WI38 (cell line): ENCODE data around the gene LYPD4.

Source experiments
- H3K4me3 ChIP-seq: 2 replicates; pipeline ENCODE4 v1.5.1; 2011; ENCODE audit warnings: low read depth, mild to moderate bottlenecking, control low read depth, low read length
- TF ChIP-seq, protein P1 (sequence below): IDR thresholded peaks from 2 replicates; pipeline ENCODE4 v1.5.1; 2012; ENCODE audit warnings: low read depth, mild to moderate bottlenecking, control low read depth, low read length

LYPD4 gene

DNA sequence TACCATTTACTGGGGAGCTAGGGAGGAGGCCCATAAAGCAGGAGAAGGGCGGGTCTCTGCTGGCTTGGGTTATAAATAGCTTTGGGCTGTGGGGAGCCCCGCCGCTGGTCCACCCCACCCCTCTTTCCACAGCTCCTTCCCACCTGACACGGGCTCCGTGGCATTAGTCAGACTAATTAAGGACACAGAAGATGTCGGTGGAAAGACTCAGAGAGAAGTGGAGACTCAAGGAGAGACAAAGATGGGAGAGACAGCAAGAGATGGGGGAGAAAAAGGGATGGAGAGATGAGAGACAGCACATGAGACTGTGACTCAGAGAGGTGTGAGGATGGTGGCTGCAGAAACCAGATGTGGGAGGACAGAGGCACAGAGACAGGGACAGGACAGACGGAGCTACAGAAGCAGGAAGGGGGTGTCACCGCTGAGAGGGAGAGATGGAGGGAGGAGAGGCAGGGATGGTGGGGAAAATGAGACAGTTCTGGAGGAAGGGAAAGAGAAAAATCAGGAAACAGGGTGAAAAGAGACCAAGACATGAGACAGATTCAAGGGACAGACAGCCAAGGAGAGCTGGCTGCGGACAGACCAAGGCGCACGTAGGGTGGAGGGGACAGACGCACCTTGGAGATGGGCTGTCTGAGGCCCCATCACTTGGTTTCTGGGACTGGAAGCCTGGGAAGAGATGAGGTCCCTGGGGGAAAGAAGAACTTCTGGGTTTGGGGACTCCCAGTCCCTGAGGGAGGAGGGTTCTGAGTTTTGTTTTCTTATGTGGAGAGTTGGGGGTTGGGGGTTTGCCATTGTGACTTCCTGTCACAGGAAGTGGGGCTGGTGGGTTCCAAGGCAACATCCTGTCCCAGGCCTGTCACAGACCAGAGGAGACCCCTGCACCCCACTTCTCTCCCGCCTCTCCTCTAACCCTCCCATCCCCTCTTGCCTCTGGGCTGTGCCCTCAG lies 42.6 kb upstream of the LYPD4 start:
- no peak overlapping the region for H3K4me3 ChIP-seq
- TF ChIP-seq, protein P1, sequence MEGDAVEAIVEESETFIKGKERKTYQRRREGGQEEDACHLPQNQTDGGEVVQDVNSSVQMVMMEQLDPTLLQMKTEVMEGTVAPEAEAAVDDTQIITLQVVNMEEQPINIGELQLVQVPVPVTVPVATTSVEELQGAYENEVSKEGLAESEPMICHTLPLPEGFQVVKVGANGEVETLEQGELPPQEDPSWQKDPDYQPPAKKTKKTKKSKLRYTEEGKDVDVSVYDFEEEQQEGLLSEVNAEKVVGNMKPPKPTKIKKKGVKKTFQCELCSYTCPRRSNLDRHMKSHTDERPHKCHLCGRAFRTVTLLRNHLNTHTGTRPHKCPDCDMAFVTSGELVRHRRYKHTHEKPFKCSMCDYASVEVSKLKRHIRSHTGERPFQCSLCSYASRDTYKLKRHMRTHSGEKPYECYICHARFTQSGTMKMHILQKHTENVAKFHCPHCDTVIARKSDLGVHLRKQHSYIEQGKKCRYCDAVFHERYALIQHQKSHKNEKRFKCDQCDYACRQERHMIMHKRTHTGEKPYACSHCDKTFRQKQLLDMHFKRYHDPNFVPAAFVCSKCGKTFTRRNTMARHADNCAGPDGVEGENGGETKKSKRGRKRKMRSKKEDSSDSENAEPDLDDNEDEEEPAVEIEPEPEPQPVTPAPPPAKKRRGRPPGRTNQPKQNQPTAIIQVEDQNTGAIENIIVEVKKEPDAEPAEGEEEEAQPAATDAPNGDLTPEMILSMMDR = no peak

DNA sequence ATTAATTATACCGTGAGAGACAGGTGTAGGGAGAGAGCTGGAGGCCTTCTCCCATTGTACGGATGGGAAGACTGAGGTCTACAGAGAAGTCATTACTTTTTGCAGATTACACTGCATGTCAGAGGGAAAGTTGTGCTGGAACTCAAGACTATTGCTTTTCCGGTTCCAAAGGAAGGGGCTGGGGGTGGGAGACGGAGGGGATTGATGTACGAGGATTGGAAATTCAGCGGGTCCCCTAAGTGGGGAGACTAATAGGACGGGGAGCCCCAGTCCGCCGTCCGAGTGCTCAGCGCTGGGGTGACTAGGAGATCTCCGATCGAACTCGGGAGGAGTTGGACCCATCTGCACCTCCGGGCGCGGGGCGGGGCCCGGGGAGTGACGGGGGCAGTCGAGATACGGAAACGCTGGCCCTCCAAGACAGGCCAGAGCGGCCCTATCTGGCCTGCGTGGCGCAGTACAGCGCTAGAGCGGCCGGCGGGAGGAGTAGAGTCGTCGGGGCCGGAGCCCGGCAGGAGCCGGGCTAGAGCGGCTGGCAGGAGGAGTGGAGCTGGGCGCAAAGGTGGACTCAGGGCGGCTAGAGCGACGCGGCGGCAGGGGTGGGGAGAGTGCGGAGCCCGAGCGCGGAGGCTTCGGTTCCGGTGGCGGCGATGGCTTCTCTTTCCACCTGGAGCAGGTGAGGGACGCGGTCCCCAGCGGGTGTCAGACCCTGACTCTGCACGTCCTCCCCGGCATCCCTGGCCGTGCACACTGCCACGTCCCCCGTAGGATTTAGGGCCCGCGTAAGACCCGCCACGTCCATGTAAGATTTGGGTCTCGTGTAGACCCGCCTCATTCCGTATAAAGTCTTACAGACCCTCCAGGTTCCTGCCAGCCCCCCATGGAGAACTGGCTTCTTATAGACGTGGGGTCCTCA lies 39.6 kb upstream of the LYPD4 start:
- TF ChIP-seq, protein P1 = no peak
- H3K4me3 ChIP-seq = peak overlapping the region; percentile 76

DNA sequence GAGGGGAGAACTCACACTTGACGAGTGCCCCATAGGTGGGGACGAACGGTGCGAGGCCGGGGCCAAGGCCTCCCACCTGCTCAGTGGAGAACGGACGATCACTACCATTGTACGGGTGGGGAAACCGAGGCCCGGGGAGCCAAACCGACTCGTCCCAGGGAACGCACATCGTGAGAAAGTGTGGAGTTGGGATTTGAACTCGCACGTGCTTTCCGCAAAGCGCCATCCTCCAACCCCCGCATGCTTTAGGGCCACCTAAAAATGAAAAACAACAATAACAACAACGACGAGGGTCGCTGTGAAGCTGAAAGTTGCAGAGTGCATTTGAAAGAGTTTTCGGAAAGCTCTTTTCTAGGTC lies 39.0 kb upstream of the LYPD4 start:
- TF ChIP-seq, protein P1 = no peak
- peak overlapping the region; percentile 76 for H3K4me3 ChIP-seq

DNA sequence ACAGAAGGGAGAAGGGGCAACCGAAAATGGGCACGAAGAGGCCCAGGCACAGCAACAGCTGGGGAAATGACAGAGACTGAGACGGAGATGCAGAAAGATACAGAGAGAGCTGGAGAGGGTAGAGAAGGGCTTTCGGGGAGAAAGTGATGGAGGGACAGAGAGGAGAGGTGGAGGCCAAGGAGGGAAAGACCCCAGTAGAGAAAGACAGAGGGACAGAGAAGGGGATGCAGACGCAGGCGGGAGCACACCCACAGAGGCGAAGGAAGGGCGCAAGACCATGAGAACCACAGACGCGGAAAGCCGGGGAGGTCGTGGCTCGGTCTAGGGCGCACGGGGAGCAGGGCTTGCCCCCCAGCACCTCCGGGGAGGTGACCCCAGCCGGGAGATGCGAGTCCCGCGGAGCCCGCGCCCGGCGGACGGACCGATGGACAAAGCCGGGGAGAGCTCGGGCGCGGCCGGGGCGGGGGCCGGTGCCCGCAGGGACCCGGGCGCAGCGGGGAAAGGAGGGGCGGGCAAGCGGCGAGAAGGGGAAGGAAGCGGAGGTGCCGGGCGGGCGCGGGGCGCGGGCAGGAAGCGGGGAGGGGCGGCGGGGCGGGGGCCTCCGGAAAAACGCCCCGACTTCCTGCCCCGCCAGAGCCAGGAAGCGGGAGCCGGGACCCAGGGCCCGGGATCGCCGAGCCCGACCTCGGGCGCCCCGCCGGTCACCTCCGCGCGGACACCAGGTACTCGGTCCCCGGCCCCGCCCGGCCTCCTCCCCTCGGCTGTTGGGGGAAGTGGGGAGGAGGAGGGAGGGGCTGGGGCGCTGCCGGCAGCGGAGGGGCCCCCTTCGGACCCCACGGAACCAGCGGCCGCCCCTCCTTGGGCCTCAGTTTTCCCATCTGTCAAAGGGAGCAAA lies 38.3 kb upstream of the LYPD4 start, which contains the start of gene ARHGEF1:
TSS of gene ARHGEF1 (plus strand) at position 617 of the 895 bp plus-strand sequence. CDS start 4,899 bp downstream, outside the sequence.
- peak within 1 kb of the TSS; percentile 76 for H3K4me3 ChIP-seq
- TF ChIP-seq, protein P1 = no peak

DNA sequence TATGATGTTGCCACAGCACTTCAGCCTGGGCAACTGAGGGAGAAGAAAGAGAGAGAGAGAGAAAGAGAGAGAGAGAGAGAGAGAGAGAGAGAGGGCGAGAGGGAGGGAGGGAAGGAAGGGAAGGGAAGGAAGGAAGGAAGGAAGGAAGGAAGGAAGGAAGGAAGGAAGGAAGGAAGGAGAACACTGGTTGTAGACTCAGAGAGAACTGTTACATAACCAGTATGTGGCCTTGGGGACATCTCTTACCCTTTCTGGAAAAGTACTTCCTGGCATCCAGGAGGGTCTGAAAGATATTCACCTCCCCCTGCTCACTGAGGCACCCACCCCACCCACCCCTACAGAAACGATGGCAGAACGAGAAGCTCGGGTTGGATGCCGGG lies 35.8 kb upstream of the LYPD4 start:
- no peak overlapping the region for H3K4me3 ChIP-seq
- TF ChIP-seq, protein P1 = no peak

DNA sequence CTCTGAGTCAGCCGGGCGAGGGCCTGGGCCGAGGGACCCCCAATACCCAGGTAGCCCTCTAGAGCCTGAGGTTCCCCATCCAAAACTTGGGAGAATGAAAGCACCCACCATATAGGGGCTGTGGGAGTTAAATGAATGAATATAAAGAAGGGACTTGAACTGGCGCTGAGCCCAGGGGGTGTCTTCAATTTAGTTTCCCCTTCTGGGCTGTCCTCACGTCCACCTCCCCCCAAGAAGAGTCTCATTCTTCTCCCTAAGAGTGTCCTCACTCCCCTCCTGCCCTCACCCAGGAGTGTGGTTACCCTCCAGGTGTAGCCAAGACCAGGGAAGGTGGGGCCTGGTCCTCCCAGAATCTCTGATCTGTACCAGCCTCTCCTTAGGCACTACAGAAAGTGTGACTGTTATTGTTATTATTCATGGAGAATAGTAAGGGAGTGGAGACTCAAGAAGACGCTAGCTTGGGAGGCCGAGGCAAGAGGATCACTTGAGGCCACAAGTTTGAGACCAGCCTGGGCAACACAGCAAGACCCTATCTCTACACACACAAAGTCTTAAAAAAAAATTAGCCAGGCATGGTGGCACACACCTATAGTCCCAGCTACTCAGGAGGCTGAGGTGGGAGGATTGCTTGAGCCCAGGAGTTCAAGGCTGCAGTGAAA lies 35.3 kb upstream of the LYPD4 start:
- TF ChIP-seq, protein P1 = no peak
- H3K4me3 ChIP-seq = no peak overlapping the region
